ENCODE measurements around the gene FRMD4A.

The FRMD4A gene

GRCh38 chr10:14184841-14185315 lies 145.8 kb downstream of the FRMD4A start:
- DNase-seq, result peak; percentile 64

- no peak for DNase-seq
Observed at GRCh38 chr10:14182781-14183180, 147.9 kb downstream of the FRMD4A start.

- no peak for DNase-seq
Observed at GRCh38 chr10:14181567-14181936, 149.2 kb downstream of the FRMD4A start.

GRCh38 chr10:14180911-14181566 lies 149.7 kb downstream of the FRMD4A start:
- no peak for DNase-seq

- DNase-seq, result no peak
Observed at GRCh38 chr10:14179251-14179650, 151.5 kb downstream of the FRMD4A start.

GRCh38 chr10:14173706-14174594 lies 156.8 kb downstream of the FRMD4A start:
- DNase-seq, result peak; percentile 92

- DNase-seq, result no peak
Observed at GRCh38 chr10:14173391-14173705, 157.4 kb downstream of the FRMD4A start.

GRCh38 chr10:14172336-14172950 lies 158.3 kb downstream of the FRMD4A start:
- DNase-seq, result peak; percentile 60

GRCh38 chr10:14171336-14171735 lies 159.4 kb downstream of the FRMD4A start:
- DNase-seq, result peak; percentile 48

- peak; percentile 61 for DNase-seq
Observed at GRCh38 chr10:14163377-14164086, 167.2 kb downstream of the FRMD4A start.

- DNase-seq, result no peak
Observed at GRCh38 chr10:14162629-14163344, 167.9 kb downstream of the FRMD4A start.

GRCh38 chr10:14162061-14162460 lies 168.7 kb downstream of the FRMD4A start:
- no peak for DNase-seq

GRCh38 chr10:14160299-14160698 lies 170.4 kb downstream of the FRMD4A start:
- DNase-seq, result no peak

GRCh38 chr10:14158575-14158974 lies 172.1 kb downstream of the FRMD4A start:
- no peak for DNase-seq

GRCh38 chr10:14156104-14156503 lies 174.6 kb downstream of the FRMD4A start:
- DNase-seq, result no peak

GRCh38 chr10:14153570-14154055 lies 177.1 kb downstream of the FRMD4A start:
- DNase-seq, result no peak

GRCh38 chr10:14151571-14151970 lies 179.2 kb downstream of the FRMD4A start:
- no peak for DNase-seq

GRCh38 chr10:14150526-14150925 lies 180.2 kb downstream of the FRMD4A start:
- no peak for DNase-seq

- no peak for DNase-seq
Observed at GRCh38 chr10:14146501-14146900, 184.2 kb downstream of the FRMD4A start.

- DNase-seq, result no peak
Observed at GRCh38 chr10:14146025-14146424, 184.7 kb downstream of the FRMD4A start.

GRCh38 chr10:14144451-14144850 lies 186.3 kb downstream of the FRMD4A start:
- no peak for DNase-seq

GRCh38 chr10:14142606-14143250 lies 188.0 kb downstream of the FRMD4A start:
- no peak for DNase-seq
